Measurements from ENCODE around the gene MYH14. TPM values are rescaled to one million over a fixed set of nuclear protein-coding genes. Genes with fewer than 3 reads are reported as not detected.

The MYH14 gene
- total and polyA plus RNA-seq, 2 of the 8 experiments (the other 6 are each of a cell fraction or from before 2014, with no cell fraction given): 17.3 to 28.6 TPM

DNA sequence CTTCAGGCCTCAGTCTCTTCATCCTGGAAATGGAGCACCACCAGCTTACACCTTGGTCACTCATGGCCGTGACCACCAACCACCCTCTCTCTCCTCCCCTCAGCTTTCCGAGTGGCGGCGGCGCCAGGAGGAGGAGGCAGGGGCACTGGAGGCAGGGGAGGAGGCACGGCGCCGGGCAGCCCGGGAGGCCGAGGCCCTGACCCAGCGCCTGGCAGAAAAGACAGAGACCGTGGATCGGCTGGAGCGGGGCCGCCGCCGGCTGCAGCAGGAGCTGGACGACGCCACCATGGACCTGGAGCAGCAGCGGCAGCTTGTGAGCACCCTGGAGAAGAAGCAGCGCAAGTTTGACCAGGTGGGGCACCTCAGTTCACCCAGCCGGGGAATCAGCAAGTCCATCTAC lies 78.1 kb downstream of the MYH14 start:
- H3K9me3 ChIP-seq (ENCODE audit: insufficient read depth in 2 of 2, low read depth in 1 of 2, low read length in 1 of 2): peaks cover 7 to 10% of the 10 kb centered on the region in 2 experiments; a peak in 2 of 4 replicates
- no peak overlapping the region for H2BK120ac ChIP-seq (replicated peaks; ENCODE audit: low read depth, low read length)
- peaks cover under 1 to 28% (median 13%) of the 10 kb centered on the region in 4 experiments for H3K36me3 ChIP-seq (ENCODE audit: control insufficient read depth in 2 of 4, insufficient read depth in 4 of 4, low read length in 3 of 4)
- POLR2A ChIA-PET (ENCODE audit: partially characterized antibody): interaction anchor here (1.3 kb wide), 1 partner anchor 18 kb away, joined by 3 read pairs; no protein-coding TSS in a partner anchor
- no peak overlapping the region for H3K4me3 ChIP-seq (ENCODE audit: extremely low read depth in 1 of 4, insufficient read depth in 2 of 4, low read depth in 3 of 4, low read length in 4 of 4)
- no peak overlapping the region for H3K4me2 ChIP-seq (ENCODE audit: insufficient read depth in 1 of 2, low read depth in 2 of 2, low read length in 2 of 2)
- H2BK5ac ChIP-seq (ENCODE audit: low read depth, low read length): no peak overlapping the region
- no peak overlapping the region for H2BK20ac ChIP-seq (ENCODE audit: low read length)
- no peak overlapping the region for H4K5ac ChIP-seq (ENCODE audit: insufficient read length, low read depth, low read length)
- no peaks in the 10 kb centered on the region for H3K23me2 ChIP-seq (ENCODE audit: low read depth, low read length)
- H3K23ac ChIP-seq (ENCODE audit: insufficient read length): no peak overlapping the region
- H2BK15ac ChIP-seq (ENCODE audit: low read length): no peak overlapping the region
- no peak overlapping the region for H2AFZ ChIP-seq (ENCODE audit: low read length)
- H3K4ac ChIP-seq (replicated peaks; ENCODE audit: insufficient read length, low read depth, low read length): no peak overlapping the region
- no peak for FAIRE-seq
- no peak overlapping the region for H3K9ac ChIP-seq (replicated peaks in 1 of 4; ENCODE audit: extremely low read depth in 1 of 4, low read depth in 3 of 4, low read length in 3 of 4)
- no peak overlapping the region for H2BK12ac ChIP-seq (ENCODE audit: low read depth, low read length)
- H4K91ac ChIP-seq (replicated peaks; ENCODE audit: insufficient read length, low read length): no peak overlapping the region
- no peak for DNase-seq (ENCODE audit: low read depth in 1 of 2, low spot score in 2 of 2)
- no peaks in the 10 kb centered on the region for H3K27me3 ChIP-seq (replicated peaks in 1 of 4; ENCODE audit: control insufficient read depth in 3 of 4, extremely low read depth in 1 of 4, insufficient read depth in 3 of 4, low read length in 3 of 4)
- CTCF ChIA-PET (ENCODE audit: partially characterized antibody): interaction anchor here (1.0 to 3.1 kb wide), 5 partner anchors 9 to 32 kb away, joined by 3 to 16 read pairs (median 4); no protein-coding TSS in a partner anchor
- peaks cover 0 to 2% of the 10 kb centered on the region in 2 experiments for H4K20me1 ChIP-seq (replicated peaks in 1 of 2; ENCODE audit: control insufficient read depth in 1 of 2, insufficient read depth in 2 of 2, low read length in 2 of 2)
- no peaks in the 10 kb centered on the region for H3K4me1 ChIP-seq (replicated peaks in 1 of 4; ENCODE audit: control insufficient read depth in 3 of 4, insufficient read depth in 4 of 4, low read length in 3 of 4)
- H3K14ac ChIP-seq (ENCODE audit: insufficient read length): no peak overlapping the region
- no peaks in the 10 kb centered on the region for H3K79me1 ChIP-seq (ENCODE audit: low read depth, low read length)
- no peak overlapping the region for H3K56ac ChIP-seq (replicated peaks; ENCODE audit: insufficient read length, low read depth, low read length)
- no peak overlapping the region for H3K18ac ChIP-seq (ENCODE audit: extremely low read depth, low read length)
- 94% methylated on average over 12 of the region's 22 CpGs; no CpG with 5 or more reads in 1 of the 2 experiments for WGBS, 2 experiments (ENCODE audit: extremely low coverage in 1 of 2, insufficient coverage in 1 of 2, insufficient read length in 1 of 2, insufficient replicate concordance in 2 of 2, low coverage in 1 of 2, low lambda C conversion rate in 2 of 2, missing lambda C conversion rate in 1 of 2)
- H2AK5ac ChIP-seq (ENCODE audit: low read depth, low read length): no peak overlapping the region
- no peak overlapping the region for H4K8ac ChIP-seq (ENCODE audit: extremely low read depth, insufficient read depth, low read length)
- H3K79me2 ChIP-seq (ENCODE audit: control insufficient read depth in 1 of 2, insufficient read depth in 2 of 2, low read length in 2 of 2): no peaks in the 10 kb centered on the region
- H3K27ac ChIP-seq (ENCODE audit: low read depth, low read length): no peak overlapping the region
- TF ChIP-seq RFX5 (IDR thresholded peaks at IDR 0.05; ENCODE audit: borderline replicate concordance, low read depth, low read length): no peak
- no peak for TF ChIP-seq KDM4A (IDR thresholded peaks at IDR 0.05; ENCODE audit: low read depth, low read length, severe bottlenecking)
- no peak for TF ChIP-seq BRCA1 (IDR thresholded peaks at IDR 0.05; ENCODE audit: low read depth, low read length)
- no peak for TF ChIP-seq SIN3A (conservative IDR thresholded peaks at IDR 0.05 in 1 of 2, IDR thresholded peaks at IDR 0.05 in 1 of 2; ENCODE audit: low read depth in 1 of 2, low read length in 2 of 2)
- TF ChIP-seq SIX5 (IDR thresholded peaks at IDR 0.05; ENCODE audit: low read depth, low read length): no peak
- TF ChIP-seq CEBPB (IDR thresholded peaks at IDR 0.05; ENCODE audit: low read depth, low read length): no peak
- no peak for TF ChIP-seq KDM1A (IDR thresholded peaks at IDR 0.05; ENCODE audit: borderline replicate concordance, low read length)
